Endothelial cell of hepatic sinusoid (primary cell): ENCODE measurements around the gene WWOX.
"Not testable (repeated sequence)": the region's sequence is repeated elsewhere in the genome, so short reads cannot be mapped to it uniquely, and the experiment has no call there.

Experiments used
- in situ Hi-C: cut with HindIII; loops from 2 replicates; pipeline ENCODE4 v1.10.0; 2017; ENCODE audit warnings: low sequenced_read_pairs

WWOX gene

DNA sequence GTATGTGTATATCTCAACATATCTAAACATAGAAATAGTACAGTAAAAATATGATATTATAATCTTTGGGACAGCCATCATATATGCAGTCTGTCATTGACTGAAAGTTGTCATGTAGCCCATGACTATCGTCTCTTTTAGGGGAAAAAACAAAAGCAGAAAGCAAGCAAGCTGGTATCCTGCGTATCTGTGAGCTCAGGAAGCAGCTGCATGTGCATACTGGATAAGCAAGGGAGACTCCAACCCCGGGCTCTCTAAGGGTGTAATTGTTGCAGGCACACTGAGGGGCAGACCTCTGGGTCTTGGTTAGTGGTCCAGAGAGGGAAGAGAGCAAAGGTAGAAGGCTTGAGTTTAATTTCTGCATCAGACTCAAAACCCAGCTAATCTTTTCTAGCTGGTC, 920.0 kb downstream of the WWOX start:
- in situ Hi-C loops: no loop called here

DNA sequence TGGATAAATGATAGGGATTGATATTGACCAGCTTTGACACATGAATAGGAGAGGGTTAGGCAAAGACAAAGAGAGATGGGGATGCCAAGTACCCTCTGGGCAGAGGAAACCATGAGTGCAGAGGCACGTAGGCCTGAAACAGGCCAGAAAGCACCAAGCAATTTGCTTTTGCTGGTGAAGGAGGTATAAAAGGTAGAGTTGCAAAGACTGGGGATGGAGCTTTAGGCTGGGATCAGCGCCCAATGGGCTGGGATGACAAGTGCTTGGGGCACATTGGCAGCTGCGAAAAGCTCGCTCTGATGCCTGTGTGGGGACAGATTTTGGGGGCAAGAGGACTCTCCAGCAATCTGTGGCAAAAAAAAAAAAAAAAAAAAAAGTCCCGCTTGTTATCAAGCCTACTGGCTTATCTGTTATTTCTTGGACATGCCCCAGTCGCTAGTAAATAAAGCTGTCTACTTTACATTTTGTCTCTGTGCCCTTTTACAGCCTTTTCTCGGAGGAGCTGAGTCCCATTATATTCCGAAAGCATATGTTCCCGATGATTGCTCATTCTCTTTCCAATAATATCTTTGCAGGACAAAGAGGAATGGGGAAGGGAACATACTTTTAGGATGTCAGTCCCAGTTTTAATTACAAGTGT, 922.7 kb downstream of the WWOX start:
- in situ Hi-C loops: no loop called here

GRCh38 chr16:79026117-79026516, 926.7 kb downstream of the WWOX start:
- in situ Hi-C loops: no loop called here

DNA sequence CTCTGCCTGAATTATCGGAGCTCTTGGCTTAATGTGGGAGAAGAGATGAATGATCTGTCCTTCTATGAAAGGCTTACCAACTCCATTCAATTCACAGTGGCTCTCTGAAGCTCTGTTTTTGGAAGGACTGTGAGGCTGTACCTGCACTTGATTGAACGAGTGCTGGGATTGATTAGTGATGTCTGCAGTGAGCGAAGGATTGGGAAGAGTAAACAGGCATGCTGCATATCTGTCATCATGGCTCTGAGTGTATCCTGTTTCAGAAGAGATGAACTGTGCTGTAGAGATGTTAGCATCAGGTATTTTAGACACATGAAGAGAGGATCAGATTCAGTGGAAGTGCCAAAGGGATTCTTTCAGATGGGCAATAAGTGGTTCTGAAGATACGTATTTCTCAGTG, 937.1 kb downstream of the WWOX start:
- in situ Hi-C loops: no loop called here

DNA sequence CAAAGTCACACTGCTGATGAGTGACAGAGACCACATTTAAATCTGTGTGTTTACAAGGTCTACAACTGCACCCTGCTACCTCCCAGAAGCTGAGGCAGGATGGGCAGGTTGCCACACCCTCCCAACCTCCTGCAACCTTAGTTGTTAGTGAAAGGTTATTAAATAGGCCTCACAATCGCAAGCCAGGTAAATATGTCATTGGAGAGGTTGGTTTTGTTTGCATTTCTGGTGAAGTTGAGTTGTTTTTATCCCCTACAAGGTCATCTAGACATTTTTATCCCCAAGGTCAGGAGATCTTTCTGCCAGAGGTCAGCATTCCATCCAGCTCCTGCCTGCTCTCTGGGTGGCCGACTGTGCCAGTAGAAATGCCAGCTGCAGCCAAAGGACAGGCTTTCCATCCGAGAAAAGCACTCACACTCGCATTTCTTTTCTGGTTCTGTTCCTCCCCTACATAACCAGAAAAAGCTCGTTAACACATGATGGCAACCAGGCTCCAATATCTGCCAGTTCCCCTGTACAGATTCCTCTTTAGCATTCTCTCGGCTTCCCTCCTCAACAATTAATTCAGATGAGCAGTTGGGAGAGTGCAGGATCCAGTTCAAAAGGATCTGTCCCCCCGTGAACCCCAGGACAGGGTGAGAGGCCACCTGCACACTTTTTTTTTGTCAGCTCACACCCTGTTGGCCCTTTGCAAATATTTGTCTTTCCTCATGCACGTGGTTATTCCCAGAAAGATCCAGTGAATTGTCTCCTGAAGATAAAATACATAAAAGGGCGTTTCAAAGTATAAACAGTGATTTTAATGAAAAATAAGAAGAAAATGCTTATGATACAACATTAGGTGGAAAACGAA, 938.3 kb downstream of the WWOX start:
- in situ Hi-C loops: no loop called here

GRCh38 chr16:79041206-79041605, 941.8 kb downstream of the WWOX start:
- in situ Hi-C loops: no loop called here

DNA sequence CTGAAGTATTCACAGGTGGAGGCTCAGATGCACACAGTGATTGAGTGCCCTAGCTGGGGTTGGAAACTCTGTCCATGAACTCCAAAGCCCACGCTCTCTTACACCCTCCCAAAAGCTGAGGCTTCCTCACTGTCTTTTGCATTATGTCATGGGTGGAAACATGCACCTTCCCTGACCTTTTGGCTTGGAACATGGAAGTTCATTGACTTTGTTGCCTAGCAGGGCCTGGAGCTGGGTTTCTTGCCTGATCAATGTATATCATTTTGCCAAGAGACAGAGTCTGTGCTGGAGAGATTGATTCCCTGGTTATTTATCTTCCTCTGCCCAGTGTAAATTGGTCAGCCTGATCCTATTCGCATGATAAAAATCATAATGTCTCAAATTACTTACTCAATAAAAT, 942.7 kb downstream of the WWOX start:
- in situ Hi-C loops: no loop called here

- in situ Hi-C loops: no loop called here
Observed at GRCh38 chr16:79042886-79043285, 943.4 kb downstream of the WWOX start.

- in situ Hi-C loops: no loop called here
Observed at GRCh38 chr16:79045191-79045590, 945.7 kb downstream of the WWOX start.

DNA sequence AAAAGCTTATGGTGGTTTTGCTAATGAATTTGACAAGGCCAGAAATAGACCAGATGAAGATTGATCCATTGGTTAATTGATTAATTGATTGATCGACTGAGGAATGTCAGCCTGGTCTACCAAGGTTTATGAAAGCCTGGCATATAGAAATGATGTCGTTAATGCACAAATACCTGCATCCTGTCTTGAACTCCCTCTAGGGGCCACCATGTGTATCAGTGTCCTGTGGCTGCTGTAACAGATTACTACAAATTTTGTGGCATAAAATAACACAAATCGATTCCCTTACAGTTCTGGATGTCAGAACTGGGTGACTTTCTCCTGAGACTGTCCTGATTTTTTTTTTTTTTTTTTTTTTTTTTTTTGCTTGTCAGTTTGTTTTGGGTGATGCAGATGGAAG, 947.9 kb downstream of the WWOX start:
- in situ Hi-C loops: no loop called here

DNA sequence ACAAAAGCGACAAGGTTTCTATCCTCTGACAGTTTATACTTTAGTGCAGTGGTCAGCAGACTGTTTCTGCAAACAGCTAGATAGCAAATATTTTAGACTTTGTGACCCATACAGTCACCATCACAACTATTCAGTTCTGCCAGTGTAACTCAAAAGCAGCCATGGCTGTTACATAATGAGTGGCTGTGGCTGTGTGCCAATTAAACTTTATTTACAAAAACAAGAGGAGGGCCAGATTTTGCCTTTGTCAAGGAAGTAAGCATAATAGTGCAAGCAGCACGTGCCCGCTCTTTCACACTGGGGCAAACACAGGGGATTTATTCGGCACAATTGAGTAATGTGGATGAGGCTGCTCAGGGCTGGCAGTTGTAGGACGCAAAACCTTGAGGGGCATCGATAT, 949.6 kb downstream of the WWOX start:
- in situ Hi-C loops: no loop called here

DNA sequence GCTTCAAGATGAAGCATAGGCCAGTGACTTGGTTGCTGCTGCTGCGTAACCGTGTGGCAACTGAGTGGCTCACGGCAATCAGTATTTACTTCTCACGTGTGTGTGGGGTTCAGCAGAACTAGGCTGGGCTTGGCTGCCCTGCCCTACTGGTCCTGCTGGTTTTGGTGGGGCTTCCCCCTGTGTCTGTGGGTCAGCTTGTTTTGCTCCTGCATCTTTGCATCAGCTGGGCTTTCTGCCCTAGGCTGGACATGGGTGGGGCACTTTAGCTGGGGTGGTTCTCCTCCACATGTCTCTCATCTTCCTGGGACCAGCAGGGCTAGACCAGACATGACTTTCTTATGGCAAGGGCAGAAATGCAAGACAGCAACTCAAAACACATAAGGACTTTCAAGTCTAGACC, 950.6 kb downstream of the WWOX start:
- in situ Hi-C loops: no loop called here

DNA sequence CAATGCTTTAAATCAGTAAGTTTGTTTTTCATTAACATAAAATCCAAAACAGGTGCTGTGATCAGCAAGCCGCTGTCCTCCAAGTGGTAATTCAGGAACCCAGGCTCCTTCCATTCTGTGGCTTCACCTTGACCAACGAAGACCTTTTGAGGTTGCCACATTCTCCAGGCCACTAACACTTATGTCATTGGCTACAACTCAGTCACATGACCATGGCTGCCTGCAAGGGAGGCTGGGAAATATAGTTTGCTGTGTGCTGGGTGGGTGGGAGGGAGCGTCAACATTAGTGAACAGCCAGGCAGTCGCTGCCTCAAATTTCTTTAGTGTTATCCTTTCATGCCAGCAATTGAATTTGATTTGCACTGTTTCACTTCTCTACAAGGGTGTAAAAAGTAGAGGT, 951.9 kb downstream of the WWOX start:
- in situ Hi-C loops: no loop called here

DNA sequence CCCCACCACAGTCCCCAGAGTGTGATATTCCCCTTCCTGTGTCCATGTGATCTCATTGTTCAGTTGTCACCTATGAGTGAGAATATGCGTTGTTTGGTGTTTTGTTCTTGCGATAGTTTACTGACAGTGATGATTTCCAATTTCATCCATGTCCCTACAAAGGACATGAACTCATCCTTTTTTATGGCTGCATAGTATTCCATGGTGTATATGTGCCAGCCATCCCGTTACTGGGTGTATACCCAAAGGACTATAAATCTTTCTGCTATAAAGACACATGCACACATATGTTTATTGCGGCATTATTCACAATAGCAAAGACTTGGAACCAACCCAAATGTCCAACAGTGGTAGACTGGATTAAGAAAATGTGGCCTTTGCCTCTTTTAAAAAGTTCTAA, 952.7 kb downstream of the WWOX start:
- in situ Hi-C loops: not testable (repeated sequence)

- in situ Hi-C loops: no loop called here
Observed at GRCh38 chr16:79053577-79053976, 954.1 kb downstream of the WWOX start.

DNA sequence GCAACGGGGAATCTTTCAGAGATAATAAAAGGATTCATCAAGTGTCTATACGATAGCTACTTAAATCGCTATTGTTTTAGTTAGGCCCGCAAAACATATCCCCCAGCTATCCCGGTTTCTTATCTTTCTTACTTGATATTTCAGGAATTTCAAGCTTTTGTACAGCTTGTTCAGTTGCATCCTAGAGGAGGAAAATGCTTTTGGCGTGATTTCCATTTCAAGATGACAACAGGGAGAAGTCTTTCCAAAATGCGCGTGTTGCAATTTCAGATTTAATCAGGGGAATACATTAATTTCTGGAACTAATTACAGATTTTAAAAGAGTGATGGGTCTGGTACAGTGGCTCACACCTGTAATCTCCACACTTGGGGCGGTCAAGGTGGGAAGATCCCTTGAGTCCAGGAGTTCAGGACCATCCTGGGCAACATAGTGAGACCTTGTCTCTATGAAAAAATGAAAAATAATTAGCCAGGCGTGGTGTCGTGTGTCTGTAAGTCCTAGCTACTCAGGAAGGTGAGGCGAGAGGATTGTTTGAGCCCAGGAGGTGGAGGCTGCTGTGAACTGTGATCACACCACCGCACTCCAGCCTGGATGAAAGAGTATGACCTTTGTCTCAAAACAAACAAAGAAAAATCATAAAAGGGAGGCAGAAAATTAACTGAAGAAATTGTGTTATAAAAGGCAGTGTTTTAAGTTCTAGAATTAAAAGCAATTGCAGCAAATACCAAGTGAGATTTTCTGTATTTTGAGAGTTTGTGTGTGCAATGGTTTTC, 954.9 kb downstream of the WWOX start:
- in situ Hi-C loops: no loop called here

DNA sequence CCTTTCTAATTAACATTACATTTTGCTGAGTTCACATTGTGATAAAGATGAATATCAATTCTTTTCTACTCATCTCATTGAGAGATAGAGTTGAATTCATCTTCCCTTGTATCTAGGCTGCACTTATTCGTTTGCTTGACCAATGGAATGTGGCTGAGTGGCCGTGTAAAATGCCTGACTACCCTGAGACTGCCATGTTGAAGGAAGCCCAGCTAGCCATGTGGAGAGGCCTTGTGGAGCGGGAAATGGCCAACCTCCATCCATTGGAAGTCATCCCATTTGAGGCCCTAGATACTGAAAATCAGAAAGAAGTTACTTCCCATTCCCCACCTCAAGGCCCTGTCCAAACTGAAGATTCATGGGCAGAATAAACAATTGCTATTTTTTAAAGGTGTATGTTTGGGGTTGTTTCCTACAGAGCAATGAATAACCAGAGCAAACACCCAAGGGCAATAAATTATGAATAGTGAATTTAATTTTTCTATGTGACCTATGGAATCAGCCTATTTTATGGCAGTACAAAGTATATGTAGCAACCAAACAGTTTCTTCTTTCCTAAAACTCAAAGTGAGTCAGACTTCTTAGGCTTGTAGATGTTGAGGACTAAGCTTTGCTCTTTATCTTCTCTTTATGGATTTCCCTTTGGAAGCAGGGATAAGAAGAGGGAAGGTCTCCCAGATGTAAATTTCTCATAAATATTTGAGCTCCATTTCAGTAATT, 956.0 kb downstream of the WWOX start:
- in situ Hi-C loops: no loop called here

DNA sequence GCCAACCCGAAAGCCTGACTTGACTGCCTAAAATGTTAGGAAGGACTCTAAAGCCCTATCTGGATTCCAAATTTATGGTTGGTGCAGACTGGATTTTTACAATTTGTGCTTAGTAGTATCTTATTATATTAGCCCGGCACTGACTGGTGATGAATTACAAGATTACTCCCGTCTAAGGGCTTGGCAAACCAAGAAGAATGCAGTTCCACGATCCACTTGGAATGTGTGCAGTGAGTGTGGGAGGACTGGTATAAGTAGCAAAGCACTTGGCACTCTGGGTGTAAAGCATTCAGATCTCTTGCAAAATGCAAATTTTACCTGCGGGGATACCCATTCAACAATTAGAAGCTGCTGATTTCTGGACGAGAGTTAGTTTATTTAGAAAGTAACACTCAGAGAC, 961.7 kb downstream of the WWOX start:
- in situ Hi-C loops: loop anchor here (5.0 kb wide), 1 partner anchor 74 kb away; no protein-coding TSS in a partner anchor

DNA sequence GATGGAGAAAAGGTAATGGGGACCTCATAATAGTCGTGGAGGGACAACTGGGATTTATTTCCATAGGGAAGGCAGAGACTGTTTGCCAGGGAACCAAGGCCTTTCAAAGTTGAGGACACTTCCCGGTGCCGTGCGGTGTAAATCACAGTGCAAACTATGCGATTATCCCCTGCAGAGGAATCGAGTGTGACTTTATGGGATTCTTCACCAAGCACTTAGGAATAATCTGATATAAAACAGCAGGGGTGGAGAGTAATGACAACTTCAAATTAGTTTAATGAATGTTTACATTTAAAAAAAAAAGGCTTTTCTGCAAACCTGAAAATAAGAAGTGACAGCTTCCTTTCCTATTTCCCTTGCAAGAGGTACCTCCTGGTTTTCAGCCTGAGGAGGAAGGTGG, 962.9 kb downstream of the WWOX start:
- in situ Hi-C loops: loop anchor here (5.0 kb wide), 1 partner anchor 75 kb away; no protein-coding TSS in a partner anchor

- in situ Hi-C loops: loop anchor here (5.0 kb wide), 1 partner anchor 76 kb away; no protein-coding TSS in a partner anchor
Observed at GRCh38 chr16:79062821-79063220, 963.4 kb downstream of the WWOX start.
